Hematopoietic multipotent progenitor cell treated with erythropoietin and hydrocortisone succinate and interleukin-3 and kit ligand, for 17 days (in vitro differentiated cells): ENCODE data around the gene ACKR2.
A peak's percentile ranks its signal among the peaks of the same experiment; 100 is the strongest.
"Not testable (repeated sequence)": the region's sequence is repeated elsewhere in the genome, so short reads cannot be mapped to it uniquely, and the experiment has no call there.

Experiments
- DNase-seq: peaks from one replicate; pipeline ENCODE4 v3.0.0-alpha.2; 2015; ENCODE audit warnings: low spot score

The ACKR2 gene

DNA sequence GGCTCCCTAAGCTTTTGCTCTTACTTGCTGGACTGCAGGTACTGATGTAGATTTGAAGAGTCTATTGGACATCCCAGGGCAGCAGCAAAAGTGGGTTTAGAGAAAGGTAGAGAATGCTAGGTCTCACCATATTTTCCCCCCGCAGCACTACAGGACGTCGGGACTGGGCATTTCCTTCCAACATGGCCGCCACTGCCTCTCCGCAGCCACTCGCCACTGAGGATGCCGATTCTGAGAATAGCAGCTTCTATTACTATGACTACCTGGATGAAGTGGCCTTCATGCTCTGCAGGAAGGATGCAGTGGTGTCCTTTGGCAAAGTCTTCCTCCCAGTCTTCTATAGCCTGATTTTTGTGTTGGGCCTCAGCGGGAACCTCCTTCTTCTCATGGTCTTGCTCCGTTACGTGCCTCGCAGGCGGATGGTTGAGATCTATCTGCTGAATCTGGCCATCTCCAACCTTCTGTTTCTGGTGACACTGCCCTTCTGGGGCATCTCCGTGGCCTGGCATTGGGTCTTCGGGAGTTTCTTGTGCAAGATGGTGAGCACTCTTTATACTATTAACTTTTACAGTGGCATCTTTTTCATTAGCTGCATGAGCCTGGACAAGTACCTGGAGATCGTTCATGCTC, 55.2 kb downstream of the ACKR2 start:
- DNase-seq, result no peak

DNA sequence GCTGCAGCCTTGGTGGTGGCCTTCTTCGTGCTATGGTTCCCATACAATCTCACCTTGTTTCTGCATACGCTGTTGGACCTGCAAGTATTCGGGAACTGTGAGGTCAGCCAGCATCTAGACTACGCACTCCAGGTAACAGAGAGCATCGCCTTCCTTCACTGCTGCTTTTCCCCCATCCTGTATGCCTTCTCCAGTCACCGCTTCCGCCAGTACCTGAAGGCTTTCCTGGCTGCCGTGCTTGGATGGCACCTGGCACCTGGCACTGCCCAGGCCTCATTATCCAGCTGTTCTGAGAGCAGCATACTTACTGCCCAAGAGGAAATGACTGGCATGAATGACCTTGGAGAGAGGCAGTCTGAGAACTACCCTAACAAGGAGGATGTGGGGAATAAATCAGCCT, 56.0 kb downstream of the ACKR2 start:
- DNase-seq, result no peak

DNA sequence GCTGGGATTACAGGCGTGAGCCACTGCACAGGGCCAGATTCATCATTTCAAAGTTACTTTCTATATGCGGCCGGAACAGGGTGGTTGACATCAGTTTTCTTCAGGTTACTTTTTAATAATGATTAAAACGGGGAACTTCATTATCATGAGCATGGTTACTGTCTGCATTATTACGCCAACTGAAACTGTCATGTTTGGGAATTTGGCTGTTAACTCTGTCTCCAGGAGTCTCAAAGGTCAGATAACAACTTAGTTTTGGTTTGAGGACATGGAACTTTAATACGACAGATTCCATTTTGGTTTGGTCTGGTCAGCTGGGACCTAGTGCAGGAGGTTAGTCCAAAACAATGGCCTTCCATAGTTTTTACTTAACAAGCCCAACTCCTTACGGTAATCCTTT, 57.9 kb downstream of the ACKR2 start:
- no peak for DNase-seq

- no peak for DNase-seq
Measured at GRCh38 chr3:42868841-42869240, 59.6 kb downstream of the ACKR2 start.

GRCh38 chr3:42871592-42872196, 62.4 kb downstream of the ACKR2 start:
- DNase-seq, result no peak

- no peak for DNase-seq
Measured at GRCh38 chr3:42872718-42873117, 63.5 kb downstream of the ACKR2 start.

GRCh38 chr3:42873221-42873982, 64.2 kb downstream of the ACKR2 start:
- DNase-seq, result no peak

- no peak for DNase-seq
Measured at GRCh38 chr3:42874749-42875148, 65.5 kb downstream of the ACKR2 start.

DNA sequence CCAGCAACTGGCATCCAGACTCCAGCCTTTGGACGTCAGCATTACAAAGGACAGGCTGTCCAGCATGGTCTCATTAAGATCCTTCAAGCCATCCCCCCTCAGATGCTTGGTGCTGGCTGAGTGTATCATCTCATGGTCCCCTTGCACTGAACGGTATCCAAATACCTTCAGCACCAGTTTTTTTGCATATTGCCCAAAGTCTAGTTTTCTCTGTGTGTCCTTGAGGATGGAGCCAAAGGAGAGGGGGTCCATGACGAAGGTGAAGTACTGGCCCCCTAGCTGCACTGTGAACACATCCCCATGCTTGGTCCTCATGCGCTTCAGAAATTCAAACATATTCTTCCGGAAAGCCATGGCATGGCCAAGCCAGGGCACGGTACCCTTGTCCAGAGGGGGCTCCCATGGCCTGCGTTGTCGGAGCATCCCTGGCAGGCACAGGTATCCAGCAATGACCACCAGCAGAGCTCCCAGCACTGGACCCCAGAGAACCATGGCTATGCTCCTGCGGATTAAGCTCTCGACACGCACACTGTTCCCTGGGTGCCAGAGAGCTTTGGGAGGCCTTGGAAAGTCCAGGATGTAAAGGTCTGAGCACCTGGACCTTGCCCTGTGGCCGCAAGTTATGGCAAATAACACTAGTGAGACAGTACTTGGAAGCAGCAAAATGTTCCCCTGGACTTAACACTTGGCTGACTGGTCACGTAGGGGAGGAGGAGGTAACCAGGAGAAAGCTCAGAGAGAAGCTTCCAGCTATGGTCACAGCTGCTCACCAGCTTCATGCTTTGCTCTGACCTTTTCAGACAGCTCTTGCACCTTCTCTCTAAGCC, 66.3 kb downstream of the ACKR2 start, which contains the start of gene CYP8B1:
TSS of gene CYP8B1 (minus strand) at position 555 of the 827 bp plus-strand sequence. CDS start at position 492, 63 bp downstream.
- DNase-seq, result no peak

DNA sequence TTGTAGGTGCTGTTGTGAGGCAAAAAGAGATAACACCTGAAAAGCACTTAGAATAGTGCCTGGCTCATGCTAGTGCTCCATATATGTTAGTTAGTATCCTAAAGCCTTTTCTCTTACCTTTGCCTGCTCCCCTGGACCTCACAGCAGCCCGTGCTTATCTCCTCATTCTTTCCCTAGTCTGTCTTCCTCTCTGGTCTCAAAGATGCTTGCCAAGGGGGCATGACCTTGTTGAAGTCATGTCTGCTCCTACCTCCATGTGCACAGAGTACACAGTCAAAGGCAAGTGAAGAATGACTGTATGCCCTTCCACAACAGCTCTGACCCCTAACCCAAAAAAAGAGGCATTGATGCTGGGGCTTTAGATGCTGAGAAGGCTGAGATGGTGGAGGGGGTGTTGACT, 67.2 kb downstream of the ACKR2 start:
- DNase-seq, result no peak

GRCh38 chr3:42876940-42877720, 67.9 kb downstream of the ACKR2 start:
- no peak for DNase-seq

- no peak for DNase-seq
Measured at GRCh38 chr3:42877881-42878280, 68.6 kb downstream of the ACKR2 start.

DNA sequence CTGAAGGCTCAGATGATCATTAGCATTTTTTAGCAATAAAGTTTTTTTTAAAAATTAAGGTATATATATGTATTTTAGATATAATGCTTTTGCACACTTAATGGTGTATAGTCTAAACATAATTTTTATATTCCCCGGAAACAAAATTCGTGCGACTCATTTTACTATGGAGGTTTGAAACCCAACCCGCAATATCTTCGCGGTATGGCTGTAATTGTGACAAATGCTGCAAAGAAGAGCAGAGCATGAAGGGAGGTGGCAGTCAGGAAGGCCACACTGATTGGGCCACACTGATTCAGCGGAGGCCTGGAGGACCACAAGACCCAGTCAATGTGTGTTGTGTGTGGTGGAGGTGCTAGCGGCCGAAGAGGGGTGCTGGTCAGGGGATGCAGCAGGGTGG, 70.9 kb downstream of the ACKR2 start:
- no peak for DNase-seq

- DNase-seq, result peak; percentile 86
Measured at GRCh38 chr3:42880601-42881451, 71.6 kb downstream of the ACKR2 start.

- DNase-seq, result not testable (repeated sequence)
Measured at GRCh38 chr3:42883251-42883930, 74.1 kb downstream of the ACKR2 start.

GRCh38 chr3:42884324-42884723, 75.1 kb downstream of the ACKR2 start:
- no peak for DNase-seq

GRCh38 chr3:42886294-42886822, 77.1 kb downstream of the ACKR2 start:
- DNase-seq, result no peak

DNA sequence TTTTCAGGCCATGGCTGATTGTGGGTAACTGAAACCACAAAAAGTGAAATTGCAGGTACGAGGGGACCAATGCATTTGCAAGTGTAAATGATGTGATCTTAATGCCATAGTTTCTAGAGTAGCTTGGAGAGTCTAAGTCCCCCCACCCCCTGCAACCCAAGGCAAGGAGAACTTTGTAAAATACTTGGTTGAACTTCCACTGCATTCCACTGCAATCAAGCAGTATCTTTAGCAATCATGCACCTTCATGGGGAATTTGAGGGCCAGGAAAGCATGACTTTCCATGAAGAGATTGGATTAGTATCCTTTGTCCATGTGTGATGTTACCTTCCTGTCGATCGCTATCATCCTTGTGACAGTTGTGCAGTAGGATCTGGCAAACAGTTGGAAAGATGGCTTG, 77.8 kb downstream of the ACKR2 start:
- no peak for DNase-seq

DNA sequence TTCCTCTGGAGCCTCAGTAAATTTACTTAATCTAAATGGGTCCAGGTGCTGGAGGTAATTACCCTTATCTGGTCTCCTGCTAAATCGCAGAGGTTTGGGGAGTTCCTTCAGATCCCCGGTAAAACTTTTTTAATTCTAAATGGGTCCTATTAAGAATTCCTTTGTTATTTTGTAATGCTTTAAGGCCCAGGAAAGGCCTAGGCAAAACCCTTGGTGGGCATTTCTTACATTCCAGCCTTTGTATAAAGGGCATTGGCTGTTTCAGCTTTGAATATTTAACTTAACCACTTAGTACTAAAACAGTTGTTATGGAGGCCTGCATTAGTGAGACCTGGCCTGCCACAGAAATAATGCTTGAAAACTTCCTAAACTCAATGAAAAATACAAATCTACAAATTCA, 81.8 kb downstream of the ACKR2 start:
- DNase-seq, result no peak

DNA sequence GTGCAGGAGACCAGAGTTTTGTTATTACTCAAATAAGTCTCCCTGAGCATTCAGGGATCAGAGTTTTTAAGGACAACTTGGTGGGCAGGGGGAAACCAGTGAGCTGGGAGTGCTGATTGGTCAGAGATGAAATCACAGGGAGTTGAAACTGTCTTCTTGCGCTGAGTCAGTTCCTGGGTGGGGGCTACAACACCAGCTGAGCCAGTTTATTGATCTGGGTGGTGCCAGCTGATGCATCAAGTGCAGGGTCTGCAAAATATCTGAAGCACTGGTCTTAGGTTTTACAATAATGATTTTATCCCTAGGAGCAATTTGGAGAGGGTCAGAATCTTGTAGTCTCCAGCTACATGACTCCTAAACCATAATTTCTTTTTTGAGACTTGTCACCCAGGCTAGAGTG, 82.9 kb downstream of the ACKR2 start:
- DNase-seq, result no peak
